Stimulated activated CD8-positive, alpha-beta memory T cell treated with anti-CD3 and anti-CD28 coated beads, Interleukin-15, amount 100 ng/mL, for 4 hours (primary cell): ENCODE measurements around the gene C16orf54.
A peak's percentile ranks its signal among the peaks of the same experiment; 100 is the strongest.
"Not testable (repeated sequence)": the region's sequence is repeated elsewhere in the genome, so short reads cannot be mapped to it uniquely, and the experiment has no call there.

Experiments used
- DNase-seq, 2 donors: peaks; one replicate each; pipeline ENCODE4 v3.0.0-alpha.2; 2020; ENCODE audit warnings: low read depth in 2 of 2

Gene C16orf54

GRCh38 chr16:29740630-29741015 lies 5.2 kb downstream of the C16orf54 start:
- not testable (repeated sequence) for DNase-seq

DNA sequence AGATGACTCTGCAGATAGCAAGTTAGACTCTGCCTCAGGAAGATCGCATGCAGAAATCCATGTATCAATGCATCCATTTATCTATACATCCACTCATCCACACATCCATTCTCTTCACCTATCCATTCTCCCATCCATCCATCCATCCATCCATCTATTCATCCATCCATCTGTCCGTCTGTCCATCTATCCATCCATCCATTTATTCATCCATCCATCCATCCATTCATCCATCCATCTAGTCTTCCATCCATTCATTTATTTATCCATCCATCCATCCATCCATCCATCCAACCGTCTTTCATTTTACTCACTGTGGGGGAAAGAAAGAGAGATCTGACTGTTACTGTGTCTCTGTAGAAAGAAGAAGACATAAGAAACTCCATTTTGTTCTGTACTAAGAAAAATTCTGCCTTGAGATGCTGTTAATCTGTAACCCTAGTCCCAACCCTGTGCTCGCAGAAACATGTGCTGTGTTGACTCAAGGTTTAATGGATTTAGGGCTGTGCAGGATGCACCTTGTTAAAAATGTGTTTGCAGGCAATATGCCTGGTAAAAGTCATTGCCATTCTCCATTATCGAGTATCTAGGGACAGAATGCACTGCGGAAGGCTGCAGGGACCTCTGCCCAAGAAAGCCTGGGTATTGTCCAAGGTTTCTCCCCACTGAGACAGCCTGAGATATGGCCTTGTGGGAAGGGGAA lies 5.7 kb downstream of the C16orf54 start:
- DNase-seq: not testable (repeated sequence)

DNA sequence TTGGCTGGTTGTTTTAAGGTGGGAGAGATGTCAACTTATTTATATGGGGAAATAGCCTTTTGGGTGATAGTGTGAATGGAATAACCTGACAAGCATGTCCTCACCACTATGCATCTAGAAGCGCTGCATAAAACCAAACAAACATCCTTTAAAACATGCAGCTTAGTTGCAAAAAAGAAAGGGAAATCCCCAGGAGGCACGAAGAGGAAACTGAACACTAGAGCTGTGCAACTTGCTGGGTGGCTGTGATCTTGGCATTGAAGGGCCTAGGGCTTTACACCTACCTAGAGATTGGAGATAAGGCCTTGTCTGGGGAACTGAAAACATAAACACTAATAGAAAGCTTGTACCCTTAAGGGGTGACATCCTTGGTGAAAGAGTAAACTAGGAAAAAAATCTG lies 7.3 kb downstream of the C16orf54 start:
- no peak for DNase-seq

DNA sequence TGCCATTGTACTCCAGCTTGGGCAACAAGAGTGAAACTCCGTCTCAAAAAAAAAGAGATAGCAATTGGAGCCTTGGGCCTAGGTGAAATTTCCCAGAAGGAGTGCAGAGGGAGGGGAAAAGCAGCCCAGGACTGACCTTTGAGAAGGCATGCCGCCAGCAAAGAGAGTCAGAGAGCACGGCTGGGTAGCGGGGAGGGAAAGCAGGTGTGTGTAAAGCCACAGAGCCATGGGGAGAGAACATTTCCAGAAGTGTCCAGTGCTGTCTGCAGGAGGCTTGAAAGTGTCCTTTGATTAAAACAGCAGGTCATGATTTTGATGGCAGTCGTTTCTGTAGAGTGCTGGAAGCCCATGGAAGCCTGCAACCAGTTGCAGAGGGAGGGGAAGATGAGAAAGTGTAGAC lies 8.1 kb downstream of the C16orf54 start:
- no peak for DNase-seq

DNA sequence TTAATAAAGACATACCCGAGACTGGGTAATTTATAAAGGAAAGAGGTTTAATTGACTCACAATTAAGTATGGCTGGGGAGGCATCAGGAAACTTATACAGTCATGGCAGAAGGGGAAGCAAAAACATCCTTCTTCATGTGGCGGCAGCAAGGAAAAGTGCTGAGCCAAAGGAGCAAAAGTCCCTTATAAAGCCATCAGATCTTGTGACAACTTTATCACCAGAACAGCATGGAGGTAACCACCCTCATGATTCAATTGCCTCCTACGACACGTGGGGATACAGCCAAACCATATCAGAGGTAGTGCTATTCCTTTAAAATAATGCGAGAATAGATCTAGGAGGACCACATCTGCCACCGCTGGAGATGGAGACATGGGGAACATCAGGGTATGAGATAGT lies 9.0 kb downstream of the C16orf54 start:
- DNase-seq: no peak

DNA sequence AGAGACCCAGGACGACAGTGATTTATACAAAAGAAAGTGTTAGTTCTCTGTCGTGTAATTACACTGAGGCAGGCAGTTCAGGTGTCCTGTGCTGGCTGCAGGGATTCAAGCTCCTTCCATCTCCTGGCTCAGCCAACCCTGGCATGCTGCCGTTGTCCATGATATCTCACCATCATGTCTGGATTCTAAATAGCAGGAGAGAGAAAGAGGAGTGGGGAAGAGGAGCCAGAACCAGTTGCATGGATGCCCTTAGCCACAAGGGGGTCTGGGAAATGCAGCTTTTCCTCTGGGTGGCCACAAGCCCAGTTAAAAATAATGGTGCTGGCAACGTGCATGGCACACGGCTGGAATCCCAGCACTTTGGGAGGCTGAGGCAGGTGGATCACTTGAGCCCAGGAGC lies 9.7 kb downstream of the C16orf54 start:
- DNase-seq: no peak

DNA sequence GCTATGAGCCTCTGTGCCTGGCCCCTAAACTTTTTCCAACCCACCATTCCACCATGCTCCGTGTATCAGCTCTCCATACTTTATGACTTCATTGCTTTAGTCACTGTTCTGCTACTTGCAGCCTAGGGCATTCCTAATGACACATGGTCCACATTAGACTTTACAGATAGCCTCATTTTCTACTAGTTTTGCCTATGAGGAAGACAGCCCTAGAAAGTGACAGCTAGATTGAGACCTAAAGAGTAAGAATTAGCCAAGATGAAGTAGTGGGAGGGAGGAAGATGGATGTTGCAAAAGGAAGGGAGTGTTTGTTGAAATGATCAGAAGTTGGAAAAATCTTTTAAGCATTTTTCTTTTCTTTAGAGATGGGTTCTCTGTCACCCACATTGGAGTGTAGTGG lies 11.0 kb downstream of the C16orf54 start:
- DNase-seq: no peak

DNA sequence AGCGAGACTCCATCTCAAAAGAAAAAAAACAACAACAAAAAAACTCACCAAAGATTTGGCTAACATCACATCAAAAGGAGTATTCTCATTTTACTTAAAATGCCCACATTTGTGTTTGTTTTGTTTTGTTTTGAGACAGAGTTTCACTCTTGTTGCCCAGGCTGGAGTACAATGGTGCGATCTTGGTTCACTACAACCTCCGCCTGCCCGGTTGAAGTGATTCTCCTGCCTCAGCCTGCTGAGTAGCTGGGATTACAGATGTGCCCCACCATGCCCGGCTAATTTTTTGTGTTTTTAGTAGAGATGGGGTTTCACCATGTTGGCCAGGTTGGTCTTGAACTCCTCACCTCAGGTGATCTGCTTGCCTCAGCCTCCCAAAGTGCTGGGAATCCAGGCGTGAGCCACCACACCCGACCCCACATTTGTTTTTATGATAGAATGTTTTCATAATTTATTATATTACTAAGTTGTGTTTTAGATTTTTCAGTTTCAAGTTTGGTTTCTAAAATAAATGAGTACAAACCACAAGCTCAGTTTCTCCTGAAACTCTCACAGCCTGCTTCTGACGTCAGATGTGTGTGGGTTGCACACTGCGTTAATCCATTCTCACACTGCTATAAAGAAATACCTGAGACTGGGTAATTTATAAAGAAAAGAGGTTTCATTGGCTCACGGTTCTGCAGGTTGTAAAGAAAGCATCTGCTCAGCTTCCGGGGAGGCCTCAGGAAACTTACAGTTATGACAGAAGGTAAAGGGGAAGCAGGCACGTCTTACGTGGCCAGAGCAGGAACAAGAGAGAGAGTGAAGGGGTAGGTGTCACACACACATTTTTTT lies 13.8 kb downstream of the C16orf54 start:
- peak in 1 of 2 donors; percentile 36 for DNase-seq

- no peak for DNase-seq
These were observed 15.1 kb downstream of the C16orf54 start for GRCh38 chr16:29730649-29731048.

- DNase-seq: no peak
These were observed 16.7 kb downstream of the C16orf54 start for GRCh38 chr16:29729116-29729521.

- DNase-seq: no peak
These were observed 18.3 kb downstream of the C16orf54 start for GRCh38 chr16:29727452-29727851.

GRCh38 chr16:29726845-29727377 lies 18.9 kb downstream of the C16orf54 start:
- no peak for DNase-seq

DNA sequence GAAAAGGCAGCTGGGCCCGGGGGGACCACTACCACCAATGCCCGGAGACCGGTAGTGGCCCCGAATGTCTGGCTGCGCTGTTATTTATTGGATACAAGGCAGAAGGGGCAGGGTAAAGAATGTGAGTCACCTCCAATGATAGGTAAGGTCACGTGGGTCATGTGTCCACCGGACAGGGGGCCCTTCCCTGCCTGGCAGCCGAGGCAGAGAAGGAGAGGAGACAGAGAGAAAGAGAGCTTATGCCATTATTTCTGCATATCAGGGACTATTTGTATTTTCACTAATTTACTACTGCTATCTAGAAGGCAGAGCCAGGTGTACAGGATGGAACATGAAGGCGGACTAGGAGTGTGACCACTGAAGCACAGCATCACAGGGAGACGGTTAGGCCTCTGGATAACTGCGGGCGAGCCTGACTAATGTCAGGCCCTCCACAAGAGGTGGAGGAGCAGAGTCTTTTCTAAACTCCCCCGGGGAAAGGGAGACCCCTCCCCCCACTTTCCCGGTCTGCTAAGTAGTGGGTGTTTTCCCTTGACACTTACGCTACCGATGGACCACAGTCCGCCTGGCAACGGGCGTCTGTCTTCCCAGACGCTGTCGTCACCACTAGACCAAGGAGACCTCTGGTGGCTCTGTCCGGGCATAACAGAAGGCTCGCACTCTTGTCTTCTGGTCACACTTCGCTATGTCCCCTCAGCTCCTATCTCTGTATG lies 24.5 kb downstream of the C16orf54 start:
- not testable (repeated sequence) for DNase-seq

DNA sequence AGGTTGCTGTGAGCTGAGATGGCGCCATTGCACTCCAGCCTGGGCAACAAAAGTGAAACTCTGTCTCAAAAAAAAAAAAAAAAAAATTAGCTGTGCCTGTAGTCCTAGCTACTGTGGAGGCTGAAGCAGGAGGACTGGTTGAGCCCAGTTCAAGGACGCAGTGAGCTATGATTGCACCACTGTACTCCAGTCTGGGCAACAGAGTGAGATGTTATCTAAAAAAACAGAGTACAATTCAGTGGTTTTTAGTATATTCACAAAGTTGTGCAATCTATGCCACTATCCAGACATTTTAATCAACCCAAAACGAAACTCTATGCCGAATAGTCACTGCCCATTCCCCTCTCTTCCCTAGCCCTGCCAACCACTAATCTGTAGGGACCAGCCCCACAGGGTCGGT lies 25.1 kb downstream of the C16orf54 start:
- no peak for DNase-seq

- no peak for DNase-seq
These were observed 26.7 kb downstream of the C16orf54 start for GRCh38 chr16:29719063-29719462.

DNA sequence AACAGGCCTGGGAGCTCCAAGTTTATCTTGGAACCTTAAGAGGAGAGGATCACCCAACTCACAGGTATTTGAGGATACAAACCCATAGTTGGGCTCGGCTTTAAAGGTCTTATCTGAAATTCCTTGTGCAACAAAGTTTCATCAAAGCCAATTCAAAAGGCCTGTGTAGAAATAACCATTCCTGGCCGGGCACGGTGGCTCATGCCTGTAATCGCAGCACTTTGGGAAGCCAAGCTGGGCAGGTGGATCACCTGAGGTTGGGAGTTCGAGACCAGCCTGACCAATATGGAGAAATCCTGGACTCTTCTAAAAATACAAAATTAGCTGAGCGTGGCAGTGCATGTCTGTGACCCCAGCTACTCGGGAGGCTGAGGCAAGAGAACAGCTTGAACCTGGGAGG lies 28.7 kb downstream of the C16orf54 start:
- no peak for DNase-seq

DNA sequence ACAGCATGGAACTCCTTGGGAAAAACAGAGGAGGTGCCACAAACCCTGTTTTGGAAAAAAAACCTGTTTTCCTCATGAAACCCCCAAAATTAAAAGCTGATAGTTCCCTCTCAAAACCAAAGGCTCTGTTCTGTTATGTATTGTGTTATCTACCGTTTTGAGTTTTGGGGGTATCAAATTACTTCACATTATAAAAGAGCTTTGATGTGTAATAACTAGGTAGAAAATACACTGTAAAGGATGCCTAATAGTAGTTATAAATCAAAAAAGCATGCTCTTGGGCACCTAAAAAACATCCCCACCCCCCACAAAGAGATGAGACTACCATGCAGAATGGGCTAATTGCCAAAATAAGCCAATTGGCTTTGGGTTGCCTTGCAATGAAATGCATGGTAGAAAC lies 30.8 kb downstream of the C16orf54 start:
- no peak for DNase-seq

- no peak for DNase-seq
These were observed 31.4 kb downstream of the C16orf54 start for GRCh38 chr16:29714396-29714795.

GRCh38 chr16:29712809-29713208 lies 33.0 kb downstream of the C16orf54 start:
- no peak for DNase-seq

- DNase-seq: peak in 1 of 2 donors; percentile 29
These were observed 35.3 kb downstream of the C16orf54 start for GRCh38 chr16:29710227-29711219.

GRCh38 chr16:29709657-29710056 lies 36.1 kb downstream of the C16orf54 start:
- not testable (repeated sequence) for DNase-seq
